Measurements from ENCODE around the gene PLEKHG3.

- TF ChIP-seq CTCF (IDR thresholded peaks at IDR 0.05) = no peak
- TF ChIP-seq ZFX (IDR thresholded peaks at IDR 0.05; ENCODE audit: borderline replicate concordance) = no peak
These were observed 23.4 kb downstream of the PLEKHG3 start for GRCh38 chr14:64727551-64728071.

All from 22Rv1 (cell line).